A549 (cell line): Measurements from ENCODE around the gene CCDC167.

Experiments used
- CTCF ChIP-seq: fragments of >200 bp; sonication (Bioruptor Twin); formaldehyde crosslinking; IDR thresholded peaks from 3 replicates; pipeline ENCODE4 v1.5.1; 2016
- EHMT2 ChIP-seq: fragments of 200-600 bp; sonication (generic); IDR thresholded peaks from 2 replicates; pipeline ENCODE4 v1.6.1; 2016; ENCODE audit warnings: antibody characterized with exemption, low read depth, mild to moderate bottlenecking, moderate library complexity
- FOSL2 ChIP-seq, 2 experiments: fragments of 450-650 bp in 1 of 2; fragments of >200 bp in 1 of 2; sonication (Bioruptor Twin) in 1 of 2; formaldehyde crosslinking; IDR thresholded peaks; 2 replicates each; pipeline versions ENCODE4 v1.5.0 to v1.6.1; 2016 to 2020; ENCODE audit warnings: mild to moderate bottlenecking in 1 of 2, moderate library complexity in 1 of 2
- HMGXB4 ChIP-seq: fragments of 250-450 bp; sonication (Bioruptor Pico); IDR thresholded peaks from 2 replicates; pipeline ENCODE4 v1.5.0; 2021; ENCODE audit warnings: mild to moderate bottlenecking, moderate library complexity, borderline replicate concordance
- MAX ChIP-seq: IDR thresholded peaks from 2 replicates; pipeline ENCODE4 v1.6.1; 2012
- MYC ChIP-seq: IDR thresholded peaks from 2 replicates; pipeline ENCODE4 v1.6.1; 2012; ENCODE audit warnings: mild to moderate bottlenecking, inconsistent platforms, low read length, improper control_type of control experiment, borderline replicate concordance
- PBX3 ChIP-seq: IDR thresholded peaks from 2 replicates; pipeline ENCODE4 v1.6.1; 2012
- PHF8 ChIP-seq: fragments of 200-600 bp; sonication (generic); IDR thresholded peaks from 2 replicates; pipeline ENCODE4 v1.6.1; 2016; ENCODE audit warnings: low read depth, mild to moderate bottlenecking, antibody characterized with exemption, moderate library complexity, borderline replicate concordance
- POLR2A ChIP-seq: IDR thresholded peaks from 2 replicates; pipeline ENCODE4 v1.6.1; 2012; ENCODE audit warnings: mild to moderate bottlenecking, low read length
- POLR2AphosphoS2 ChIP-seq: conservative IDR thresholded peaks from 2 replicates; pipeline ENCODE4 v1.6.1; 2012; ENCODE audit warnings: low read length, improper control_type of control experiment, inconsistent platforms
- SMC3 ChIP-seq: fragments of >200 bp; sonication (Bioruptor Twin); formaldehyde crosslinking; IDR thresholded peaks from 3 replicates; pipeline ENCODE4 v1.6.1; 2018; ENCODE audit warnings: inconsistent platforms

GRCh38 chr6:37459981-37460800 is 39.5 kb downstream of the CCDC167 start:
- TF ChIP-seq CTCF (no peak), SMC3 (no peak), POLR2A (no peak), PHF8 (no peak), MYC (no peak), PBX3 (no peak), FOSL2 (IDR thresholded peaks at IDR 0.05) (no peak), FOSL2 (CRISPR knock-in tag; IDR thresholded peaks at IDR 0.05) (no peak), HMGXB4 (no peak), MAX (no peak), POLR2AphosphoS2 (no peak), EHMT2 (no peak)
